ENCODE results near the gene TTBK1. TPM values are rescaled to one million over a fixed set of nuclear protein-coding genes. Genes with fewer than 3 reads are reported as not detected.

Gene TTBK1
- total RNA-seq, 4 donors from 2014 or later, result not detected

GRCh38 chr6:43292341-43292740 is 49.1 kb downstream of the TTBK1 start:
- TF ChIP-seq CTCF (IDR thresholded peaks at IDR 0.05; ENCODE audit: low read depth), result no peak

- no peak for TF ChIP-seq CTCF (IDR thresholded peaks at IDR 0.05; ENCODE audit: low read depth)
These were observed 49.6 kb downstream of the TTBK1 start for GRCh38 chr6:43292763-43293318.

- no peak for TF ChIP-seq CTCF (IDR thresholded peaks at IDR 0.05; ENCODE audit: low read depth)
These were observed 50.4 kb downstream of the TTBK1 start for GRCh38 chr6:43293698-43294097.

GRCh38 chr6:43294536-43294935 is 51.3 kb downstream of the TTBK1 start:
- TF ChIP-seq CTCF (IDR thresholded peaks at IDR 0.05; ENCODE audit: low read depth), result no peak

GRCh38 chr6:43295456-43295855 is 52.2 kb downstream of the TTBK1 start:
- no peak for TF ChIP-seq CTCF (IDR thresholded peaks at IDR 0.05; ENCODE audit: low read depth)

GRCh38 chr6:43296780-43297497 is 53.7 kb downstream of the TTBK1 start:
- no peak for TF ChIP-seq CTCF (IDR thresholded peaks at IDR 0.05; ENCODE audit: low read depth)

- TF ChIP-seq CTCF (IDR thresholded peaks at IDR 0.05; ENCODE audit: low read depth), result no peak
These were observed 54.6 kb downstream of the TTBK1 start, which contains the start of gene SLC22A7 for GRCh38 chr6:43297644-43298564. Gene SLC22A7, plus strand, starts transcription at chr6:43298260. Its CDS starts 99 bp downstream, at chr6:43298359.
